Measurements from ENCODE around the gene CDC25C. TPM values are rescaled to one million over a fixed set of nuclear protein-coding genes. Genes with fewer than 3 reads are reported as not detected.
"Not testable (repeated sequence)": the region's sequence is repeated elsewhere in the genome, so short reads cannot be mapped to it uniquely, and the experiment has no call there.

The CDC25C gene
- total RNA-seq, 2 experiments from 2014 or later, result not detected

DNA sequence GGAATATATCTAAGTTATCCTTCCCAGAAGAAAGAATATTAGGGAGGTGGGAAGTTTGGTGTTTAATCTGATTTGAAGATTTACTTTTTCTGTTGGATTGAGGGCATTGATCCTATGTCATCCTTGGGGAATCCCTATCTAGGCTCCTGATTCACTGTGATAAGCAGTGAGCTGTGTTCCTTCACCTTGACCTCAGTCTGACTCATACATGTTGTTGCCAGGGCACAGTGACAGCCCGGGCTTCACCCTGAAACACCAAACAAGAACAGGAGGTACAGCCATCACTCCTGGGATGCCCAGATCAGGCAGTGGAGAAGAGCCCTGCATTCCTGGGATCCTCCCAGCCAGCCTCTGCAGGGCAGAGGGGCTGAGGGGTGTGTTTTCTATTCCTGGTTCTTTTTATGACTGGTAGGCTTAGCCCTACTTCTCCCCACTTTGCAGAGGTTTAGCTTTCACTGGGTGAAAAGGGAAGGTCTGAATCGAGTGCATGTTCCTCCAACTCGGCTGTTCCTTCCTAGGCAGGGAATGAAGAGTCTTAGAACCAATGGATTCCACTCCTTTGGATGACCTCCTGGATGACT is 3.4 kb upstream of the CDC25C start:
- TF ChIP-seq, protein P1, sequence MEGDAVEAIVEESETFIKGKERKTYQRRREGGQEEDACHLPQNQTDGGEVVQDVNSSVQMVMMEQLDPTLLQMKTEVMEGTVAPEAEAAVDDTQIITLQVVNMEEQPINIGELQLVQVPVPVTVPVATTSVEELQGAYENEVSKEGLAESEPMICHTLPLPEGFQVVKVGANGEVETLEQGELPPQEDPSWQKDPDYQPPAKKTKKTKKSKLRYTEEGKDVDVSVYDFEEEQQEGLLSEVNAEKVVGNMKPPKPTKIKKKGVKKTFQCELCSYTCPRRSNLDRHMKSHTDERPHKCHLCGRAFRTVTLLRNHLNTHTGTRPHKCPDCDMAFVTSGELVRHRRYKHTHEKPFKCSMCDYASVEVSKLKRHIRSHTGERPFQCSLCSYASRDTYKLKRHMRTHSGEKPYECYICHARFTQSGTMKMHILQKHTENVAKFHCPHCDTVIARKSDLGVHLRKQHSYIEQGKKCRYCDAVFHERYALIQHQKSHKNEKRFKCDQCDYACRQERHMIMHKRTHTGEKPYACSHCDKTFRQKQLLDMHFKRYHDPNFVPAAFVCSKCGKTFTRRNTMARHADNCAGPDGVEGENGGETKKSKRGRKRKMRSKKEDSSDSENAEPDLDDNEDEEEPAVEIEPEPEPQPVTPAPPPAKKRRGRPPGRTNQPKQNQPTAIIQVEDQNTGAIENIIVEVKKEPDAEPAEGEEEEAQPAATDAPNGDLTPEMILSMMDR (IDR thresholded peaks at IDR 0.05), result no peak
- no peak overlapping the region for H3K27ac ChIP-seq (ENCODE audit: low read depth in 1 of 2, low read length in 2 of 2)
- H3K9me3 ChIP-seq (ENCODE audit: control insufficient read depth in 1 of 2, insufficient read depth in 1 of 2, low read length in 2 of 2), result no peaks in the 10 kb centered on the region
- Mint-ChIP-seq H3K4me1 (ENCODE audit: low read depth) (peaks cover 33% of the 10 kb centered on the region), H3K4me3 (peak overlapping the region; percentile 40), H3K9me3 (no peaks in the 10 kb centered on the region), H3K27me3 (no peaks in the 10 kb centered on the region), H3K27ac (peak overlapping the region; percentile 57), H3K36me3 (ENCODE audit: low read depth) (no peaks in the 10 kb centered on the region)
- intact Hi-C loops (cut with DNase I, micrococcal nuclease), result loop anchor here (5.0 to 10.0 kb wide), 6 partner anchors 123 to 1070 kb away; partner anchors contain the start of genes CDC23 (in 2 of the 2), FAM13B (in 1 of the 2), HNRNPA0 (in 1 of the 2) and HSPA9 (in 1 of the 2)
- H3K4me1 ChIP-seq (ENCODE audit: insufficient read depth, low read length), result peaks cover 34% of the 10 kb centered on the region
- ChIA-PET POLR2A (interaction anchor here (1.1 kb wide), 1 partner anchor 17 kb away, joined by 3 read pairs; no protein-coding TSS in a partner anchor), CTCF (interaction anchor here (13.3 kb wide), 1 partner anchor 18 kb away, joined by 248 read pairs; the partner anchor contains the start of gene KDM3B)
- no peak overlapping the region for H3K4me3 ChIP-seq (ENCODE audit: low read length)
- ATAC-seq (ENCODE audit: poor library complexity) (no peak), DNase-seq (peak in 1 of 14 experiments; percentile 8)
- no peaks in the 10 kb centered on the region for H3K27me3 ChIP-seq (ENCODE audit: control insufficient read depth in 1 of 2, insufficient read depth in 2 of 2, low read length in 2 of 2)
- H3K36me3 ChIP-seq (ENCODE audit: insufficient read depth, low read length), result no peaks in the 10 kb centered on the region

DNA sequence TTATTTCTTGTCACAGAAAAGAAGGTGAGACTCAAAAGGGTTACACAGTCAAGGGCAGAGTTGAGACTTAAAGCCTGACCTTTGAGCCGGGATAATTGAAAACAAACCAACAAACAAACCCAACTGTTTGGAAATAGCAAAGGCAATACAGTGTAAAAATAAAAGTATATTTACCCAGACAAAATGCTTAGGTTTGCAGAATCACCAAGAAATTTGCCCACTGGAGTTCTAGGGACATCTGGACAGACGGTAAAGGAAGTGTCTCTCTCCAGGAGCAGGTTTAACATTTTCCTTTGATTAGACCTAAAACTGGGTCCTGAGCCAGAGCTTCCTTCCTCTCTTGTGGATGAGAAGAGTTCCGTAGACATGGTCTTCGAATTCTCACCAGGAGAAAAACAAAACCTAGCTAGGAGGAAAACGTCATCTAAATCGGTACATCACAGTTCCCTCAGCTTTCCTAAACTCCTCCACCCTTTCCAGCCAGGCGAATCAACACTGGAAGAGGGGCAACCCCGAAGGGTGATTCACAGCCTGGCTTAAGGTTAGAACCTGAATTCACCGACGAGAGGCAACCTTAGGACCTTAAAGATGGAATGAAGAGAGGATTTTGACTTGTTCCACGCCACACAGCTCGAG is 673 bp downstream of the CDC25C start:
- Histone ChIP-seq H3K4me1 (ENCODE audit: insufficient read depth, low read length) (peaks cover 13% of the 10 kb centered on the region), H3K36me3 (ENCODE audit: insufficient read depth, low read length) (no peaks in the 10 kb centered on the region), H3K27ac (ENCODE audit: low read depth in 1 of 2, low read length in 2 of 2) (no peak overlapping the region), H3K9me3 (ENCODE audit: control insufficient read depth in 1 of 2, insufficient read depth in 1 of 2, low read length in 2 of 2) (no peaks in the 10 kb centered on the region), H3K27me3 (ENCODE audit: control insufficient read depth in 1 of 2, insufficient read depth in 2 of 2, low read length in 2 of 2) (no peaks in the 10 kb centered on the region), H3K4me3 (ENCODE audit: low read length) (peak overlapping the region; percentile 68)
- ChIA-PET POLR2A (interaction anchor here (1.0 to 3.7 kb wide), 8 partner anchors 10 to 245 kb away, joined by 3 to 61 read pairs (median 6); partner anchors contain the start of genes BRD8, CDC23, EGR1 and ETF1), CTCF (interaction anchor here (0.6 to 13.3 kb wide), 3 partner anchors 22 to 588 kb away, joined by 3 to 248 read pairs (median 4); partner anchors contain the start of gene KDM3B)
- intact Hi-C loops (cut with DNase I, micrococcal nuclease), result loop anchor here (2.0 to 10.0 kb wide), 8 partner anchors 22 to 1074 kb away; partner anchors contain the start of genes BRD8 (in 1 of the 2), CDC23 (in 1 of the 2), FAM13B (in 1 of the 2) and HNRNPA0 (in 1 of the 2)
- DNase-seq (no peak), ATAC-seq (ENCODE audit: poor library complexity) (no peak)
- Mint-ChIP-seq H3K36me3 (ENCODE audit: low read depth) (no peaks in the 10 kb centered on the region), H3K27me3 (no peaks in the 10 kb centered on the region), H3K4me3 (peak overlapping the region; percentile 83), H3K27ac (peak overlapping the region; percentile 40), H3K9me3 (no peaks in the 10 kb centered on the region), H3K4me1 (ENCODE audit: low read depth) (peaks cover 7% of the 10 kb centered on the region)
- TF ChIP-seq, protein P1 (IDR thresholded peaks at IDR 0.05), result no peak

DNA sequence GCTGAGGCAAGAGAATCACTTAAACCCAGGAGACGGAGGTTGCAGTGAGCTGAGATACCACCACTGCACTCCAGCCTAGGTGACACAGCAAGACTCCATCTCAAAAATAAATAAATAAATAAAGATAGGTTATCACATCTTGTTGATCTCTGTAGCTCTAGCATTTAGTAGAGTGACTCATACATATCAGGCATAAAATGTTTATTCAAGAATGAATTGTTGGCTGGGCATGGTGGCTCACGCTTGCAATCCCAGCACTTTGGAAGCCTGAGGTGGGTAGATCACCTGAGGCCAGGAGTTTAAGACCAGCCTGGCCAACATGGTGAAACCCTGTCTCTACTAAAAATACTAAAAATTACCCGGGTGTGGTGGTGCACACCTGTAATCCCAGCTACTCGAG is 13.4 kb downstream of the CDC25C start:
- H3K4me1 Mint-ChIP-seq (ENCODE audit: low read depth); H3K9me3 Mint-ChIP-seq; H3K4me1 ChIP-seq (ENCODE audit: insufficient read depth, low read length); H3K27me3 ChIP-seq (ENCODE audit: control insufficient read depth in 1 of 2, insufficient read depth in 2 of 2, low read length in 2 of 2); H3K4me3 Mint-ChIP-seq; H3K27ac Mint-ChIP-seq; ATAC-seq (ENCODE audit: poor library complexity); H3K27ac ChIP-seq (ENCODE audit: low read depth in 1 of 2, low read length in 2 of 2); H3K36me3 ChIP-seq (ENCODE audit: insufficient read depth, low read length); H3K9me3 ChIP-seq (ENCODE audit: control insufficient read depth in 1 of 2, insufficient read depth in 1 of 2, low read length in 2 of 2); intact Hi-C loops (cut with DNase I, micrococcal nuclease); H3K4me3 ChIP-seq (ENCODE audit: low read length); H3K36me3 Mint-ChIP-seq (ENCODE audit: low read depth); POLR2A ChIA-PET; H3K27me3 Mint-ChIP-seq; DNase-seq; CTCF ChIA-PET: not testable (repeated sequence)
